ENCODE data around the gene TMPRSS6.

GRCh38 chr22:37141476-37141875 lies 32.0 kb upstream of the TMPRSS6 start:
- TF ChIP-seq CTCF (IDR thresholded peaks at IDR 0.05): no peak
- TF ChIP-seq POLR2AphosphoS5 (IDR thresholded peaks at IDR 0.05): no peak
- no peak for TF ChIP-seq POLR2A (IDR thresholded peaks at IDR 0.05)

All from transverse colon (tissue), 4 donors.